Measurements from ENCODE around the gene DECR2. TPM values are rescaled to one million over a fixed set of nuclear protein-coding genes. Genes with fewer than 3 reads are reported as not detected.

The DECR2 gene
- total and polyA plus RNA-seq, 2 of the 4 experiments (the other 2 are of a cell fraction) = 3.9 to 26.7 TPM

- no TSS peak for BruUV-seq (replicated peaks)
- Histone ChIP-seq H3K23ac (ENCODE audit: low read depth, low read length) (no peak overlapping the region), H3K27me3 (ENCODE audit: control insufficient read depth, insufficient read depth, low read length) (no peaks in the 10 kb centered on the region), H3K9me1 (ENCODE audit: insufficient read depth, low read length) (0 out of 2 replicates have a peak, but pooled peaks cover 7% of the 10 kb centered on the region), H3K4ac (ENCODE audit: low read depth, low read length) (no peak overlapping the region), H2BK120ac (ENCODE audit: low read depth, low read length) (no peak overlapping the region), H2AK5ac (ENCODE audit: low read depth, low read length) (no peak overlapping the region), H3K36me3 (ENCODE audit: control insufficient read depth, insufficient read depth, low read length) (peaks cover 19% of the 10 kb centered on the region), H3K4me1 (ENCODE audit: control insufficient read depth, insufficient read depth, low read length) (peaks cover 4% of the 10 kb centered on the region), H4K8ac (ENCODE audit: low read depth in 2 of 2, low read length in 2 of 2) (peak overlapping the region in 1 of 2 experiments; percentile 58; a peak in 2 of 4 replicates), H3K4me3 (ENCODE audit: insufficient read depth, low read depth, low read length) (no peak overlapping the region), H2BK15ac (ENCODE audit: low read depth, low read length) (no peak overlapping the region), H4K5ac (ENCODE audit: low read depth, low read length) (no peak overlapping the region), H4K91ac (ENCODE audit: insufficient read depth, low read depth, low read length) (no peak overlapping the region), H3K56ac (ENCODE audit: extremely low read depth, insufficient read depth, low read length) (no peak overlapping the region), H3K9me3 (ENCODE audit: control insufficient read depth, insufficient read depth, low read length) (peaks cover 3% of the 10 kb centered on the region), H2AFZ (replicated peaks; ENCODE audit: low read length, poor library complexity) (peak overlapping the region; percentile 84), H3K18ac (ENCODE audit: low read depth, low read length) (no peak overlapping the region), H4K20me1 (ENCODE audit: insufficient read depth, low read length) (peaks cover 15% of the 10 kb centered on the region; the same call in 1 of the 2 replicates), H3K27ac (ENCODE audit: insufficient read depth, low read length) (no peak overlapping the region), H2BK20ac (ENCODE audit: low read depth, low read length) (no peak overlapping the region), H3K4me2 (ENCODE audit: low read depth, low read length) (no peak overlapping the region; the same call in 1 of the 2 replicates), H3K9ac (ENCODE audit: low read depth, low read length) (no peak overlapping the region), H2AK9ac (replicated peaks; ENCODE audit: low read depth, low read length, poor library complexity) (no peak overlapping the region), H2BK5ac (ENCODE audit: low read depth, low read length, poor library complexity, severe bottlenecking) (no peak overlapping the region), H3K79me1 (ENCODE audit: low read depth in 1 of 2, low read length in 2 of 2) (peaks cover 4 to 35% of the 10 kb centered on the region in 2 experiments; a peak in 3 of 4 replicates), H3K14ac (replicated peaks; ENCODE audit: low read depth, low read length) (no peak overlapping the region)
- ChIA-PET CTCF (interaction anchor here (0.6 kb wide), 1 partner anchor 413 kb away, joined by 3 read pairs; no protein-coding TSS in a partner anchor), POLR2A (ENCODE audit: unreplicated experiment) (no interaction called here)
- ATAC-seq (ENCODE audit: low read depth) = no peak
- intact Hi-C loops (cut with micrococcal nuclease) (loop anchor here (2.0 to 10.0 kb wide), 2 partner anchors 89 to 193 kb away; no protein-coding TSS in a partner anchor), in situ Hi-C loops (cut with MboI; ENCODE audit: low sequenced_read_pairs) (loop anchor here (10.0 kb wide), 1 partner anchor 249 kb away; the partner anchor contains the start of genes MCRIP2 and WDR90), dilution Hi-C loops (cut with HindIII; ENCODE audit: low sequenced_read_pairs, unreplicated experiment) (no loop called here)
- TF ChIP-seq CTCF (conservative IDR thresholded peaks at IDR 0.05; ENCODE audit: low read depth, low read length) = no peak
- TF ChIP-seq CEBPB (IDR thresholded peaks at IDR 0.05; ENCODE audit: low read depth, low read length) = no peak
- no peak for TF ChIP-seq BHLHE40 (IDR thresholded peaks at IDR 0.05; ENCODE audit: low read depth, low read length)
- no peak for TF ChIP-seq MAZ (IDR thresholded peaks at IDR 0.05; ENCODE audit: borderline replicate concordance, low read depth, low read length)
- no peak for TF ChIP-seq MAFK (IDR thresholded peaks at IDR 0.05; ENCODE audit: low read depth, low read length)
- TF ChIP-seq ELK1 (IDR thresholded peaks at IDR 0.05; ENCODE audit: borderline replicate concordance, low read depth, low read length) = no peak
- no peak for TF ChIP-seq RCOR1 (IDR thresholded peaks at IDR 0.05; ENCODE audit: insufficient replicate concordance, low read length)
- no peak for TF ChIP-seq POLR2A (IDR thresholded peaks at IDR 0.05; ENCODE audit: low read depth, low read length)
- no peak for TF ChIP-seq FOS (IDR thresholded peaks at IDR 0.05; ENCODE audit: low read depth, low read length)
- no CpG with 5 or more reads among the region's 3 CpGs for WGBS, 2 experiments (ENCODE audit: extremely low coverage in 2 of 2, insufficient read length in 1 of 2)
- no peak for DNase-seq
These were observed 5.5 kb upstream of the DECR2 start for GRCh38 chr16:396199-396598.

All from IMR-90 (cell line).